ENCODE results near the gene TBX1. TPM values are rescaled to one million over a fixed set of nuclear protein-coding genes. Genes with fewer than 3 reads are reported as not detected.

TBX1 gene
- total and polyA plus RNA-seq, 8 donors = 0.43 to 1.1 (median 0.68) TPM; not detected in 4

DNA sequence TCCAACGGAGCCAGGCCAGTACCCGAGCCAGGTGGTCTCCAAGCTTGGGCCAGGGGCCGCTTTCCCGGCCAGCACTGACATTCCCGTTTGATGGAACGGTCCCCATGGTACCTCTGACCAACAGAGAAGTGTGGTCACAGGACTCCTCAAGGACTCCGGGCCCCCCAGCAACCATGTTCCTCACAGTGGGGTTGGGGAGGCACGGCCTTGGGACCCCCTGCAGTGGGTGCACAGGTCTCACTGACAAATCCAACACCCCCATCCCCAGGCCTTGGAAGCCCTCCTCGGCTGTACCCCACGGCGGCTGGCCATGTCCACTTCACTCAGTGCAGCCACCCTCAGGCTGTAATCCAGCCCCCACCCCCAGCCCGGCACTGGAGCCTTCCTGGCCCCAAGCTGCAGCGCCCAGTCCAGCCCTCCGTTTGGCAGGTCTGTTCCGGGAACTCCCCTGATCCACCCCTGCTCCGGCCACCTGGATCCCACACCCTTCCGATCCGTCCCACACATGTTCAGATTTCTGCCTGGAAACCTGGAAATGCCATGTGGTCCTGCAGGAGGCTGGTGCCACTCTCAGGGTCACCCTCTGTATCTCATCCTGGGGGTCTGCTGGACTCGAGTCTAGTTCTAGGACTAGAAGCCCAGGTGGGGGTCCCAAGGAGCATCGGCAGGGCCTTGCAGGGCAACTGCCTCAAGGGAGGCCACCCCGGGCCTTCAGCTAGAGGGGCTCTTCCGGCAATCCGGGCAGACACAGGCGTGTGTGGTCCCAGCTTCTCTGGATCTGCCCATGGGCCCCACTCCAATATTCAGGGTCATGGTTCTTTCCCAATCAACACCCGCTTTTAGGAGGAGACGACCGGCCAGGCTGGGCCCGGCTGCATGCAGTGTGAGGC, 26.6 kb downstream of the TBX1 start:
- DNase-seq = no peak
- Histone ChIP-seq H3K9me3 (peaks cover 0 to 13% (median 7%) of the 10 kb centered on the region in 4 donors), H3K36me3 (peaks cover 0 to 24% (median 11%) of the 10 kb centered on the region in 4 donors), H3K4me3 (no peak overlapping the region), H3K27me3 (peaks cover 0 to 31% (median 3%) of the 10 kb centered on the region in 3 donors), H3K4me1 (no peaks in the 10 kb centered on the region), H3K27ac (no peak overlapping the region)
- WGBS, 5 donors = 90 to 96% (median 92%) methylated on average over 14 to 28 of the region's 28 CpGs
- intact Hi-C loops (cut with DNase I; ENCODE audit: low total_unique reads) = no loop called here
- TF ChIP-seq POLR2A (IDR thresholded peaks at IDR 0.05) (no peak), POLR2AphosphoS5 (IDR thresholded peaks at IDR 0.05) (no peak), EP300 (IDR thresholded peaks at IDR 0.05) (no peak), CTCF (IDR thresholded peaks at IDR 0.05) (no peak)

GRCh38 chr22:19787849-19788141, 27.2 kb downstream of the TBX1 start:
- DNase-seq = no peak
- peaks cover 0 to 25% (median under 1%) of the 10 kb centered on the region in 3 donors for H3K27me3 ChIP-seq
- no peak overlapping the region for H3K27ac ChIP-seq
- intact Hi-C loops (cut with DNase I; ENCODE audit: low total_unique reads) = no loop called here
- peaks cover 0 to 14% (median 5%) of the 10 kb centered on the region in 4 donors for H3K9me3 ChIP-seq
- H3K36me3 ChIP-seq = peaks cover 0 to 30% (median 11%) of the 10 kb centered on the region in 4 donors
- no peak for TF ChIP-seq EP300 (IDR thresholded peaks at IDR 0.05)
- TF ChIP-seq POLR2AphosphoS5 (IDR thresholded peaks at IDR 0.05) = no peak
- no peak for TF ChIP-seq POLR2A (IDR thresholded peaks at IDR 0.05)
- TF ChIP-seq CTCF (IDR thresholded peaks at IDR 0.05) = no peak
- WGBS, 5 donors = 92 to 95% (median 93%) methylated on average over 9 of the region's 9 CpGs
- no peak overlapping the region for H3K4me3 ChIP-seq
- H3K4me1 ChIP-seq = no peaks in the 10 kb centered on the region

- Histone ChIP-seq H3K27ac (no peak overlapping the region), H3K4me3 (no peak overlapping the region), H3K4me1 (no peaks in the 10 kb centered on the region), H3K36me3 (peaks cover 0 to 31% (median 11%) of the 10 kb centered on the region in 4 donors), H3K27me3 (peaks cover 0 to 15% (median 0%) of the 10 kb centered on the region in 3 donors), H3K9me3 (peaks cover 0 to 14% (median 6%) of the 10 kb centered on the region in 4 donors)
- WGBS, 5 donors = 92 to 98% (median 97%) methylated on average over 20 to 34 of the region's 34 CpGs
- DNase-seq = no peak
- intact Hi-C loops (cut with DNase I; ENCODE audit: low total_unique reads) = no loop called here
- TF ChIP-seq EP300 (IDR thresholded peaks at IDR 0.05) = no peak
Observed at GRCh38 chr22:19788661-19789225, 28.2 kb downstream of the TBX1 start.

- H3K9me3 ChIP-seq = peaks cover 0 to 14% (median 6%) of the 10 kb centered on the region in 4 donors
- no peak for DNase-seq
Observed at GRCh38 chr22:19789406-19789805, 28.8 kb downstream of the TBX1 start.

More at GRCh38 chr22:19789406-19789805, 28.8 kb downstream of the TBX1 start:
- H3K27me3 ChIP-seq = peaks cover 0 to 9% (median 0%) of the 10 kb centered on the region in 3 donors
- H3K27ac ChIP-seq = no peak overlapping the region
- intact Hi-C loops (cut with DNase I; ENCODE audit: low total_unique reads) = no loop called here
- H3K4me1 ChIP-seq = no peaks in the 10 kb centered on the region
- TF ChIP-seq POLR2AphosphoS5 (IDR thresholded peaks at IDR 0.05) (no peak), POLR2A (IDR thresholded peaks at IDR 0.05) (no peak), CTCF (IDR thresholded peaks at IDR 0.05) (no peak), EP300 (IDR thresholded peaks at IDR 0.05) (no peak)
- H3K4me3 ChIP-seq = no peak overlapping the region
- H3K36me3 ChIP-seq = peaks cover 0 to 31% (median 11%) of the 10 kb centered on the region in 4 donors
- WGBS, 5 donors = 87 to 94% (median 93%) methylated on average over 15 to 16 of the region's 16 CpGs

Measured in stomach (tissue), 9 donors.